ENCODE measurements around the gene NTN5. TPM values are rescaled to one million over a fixed set of nuclear protein-coding genes. Genes with fewer than 3 reads are reported as not detected.
"Not testable (repeated sequence)": the region's sequence is repeated elsewhere in the genome, so short reads cannot be mapped to it uniquely, and the experiment has no call there.

Gene NTN5
- total and polyA plus RNA-seq, 9 of the 15 experiments (the other 6 are each of a cell fraction or from before 2014, with no cell fraction given) = not detected

DNA sequence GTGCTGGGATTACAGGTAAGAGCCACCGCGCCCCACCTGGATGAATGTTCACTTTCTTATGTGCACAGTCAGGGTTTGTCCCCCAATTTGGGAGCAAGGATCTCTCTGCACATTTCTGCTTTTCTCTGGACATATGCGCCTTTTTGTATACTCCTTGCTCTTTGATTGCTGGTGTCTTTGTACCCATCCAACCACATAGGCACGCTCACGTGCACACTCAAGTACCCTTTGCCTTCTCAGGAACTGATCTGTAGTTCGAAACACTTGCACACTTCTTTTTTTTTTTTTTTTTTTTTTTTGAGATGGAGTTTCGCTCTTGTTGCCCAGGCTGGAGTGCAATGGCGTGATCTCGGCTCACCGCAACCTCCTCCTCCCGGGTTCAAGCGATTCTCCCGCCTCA lies 45.3 kb upstream of the NTN5 start:
- POLR2A ChIA-PET = interaction anchor here (1.1 kb wide), 1 partner anchor 57 kb away, joined by 3 read pairs; no protein-coding TSS in a partner anchor
- peaks cover 19 to 69% of the 10 kb centered on the region in 2 experiments for H3K4me1 ChIP-seq (replicated peaks in 1 of 2; ENCODE audit: control insufficient read depth in 2 of 2, insufficient read depth in 2 of 2, low read length in 2 of 2)
- intact Hi-C loops (cut with micrococcal nuclease); H3K27ac ChIP-seq (ENCODE audit: extremely low read depth, low read depth, low read length); H2AFZ ChIP-seq (ENCODE audit: low read depth, low read length); DNase-seq (ENCODE audit: extremely low read depth in 1 of 4, low spot score in 3 of 4); H3K9ac ChIP-seq (ENCODE audit: insufficient read depth in 1 of 2, low read depth in 2 of 2, low read length in 2 of 2); H3K79me2 ChIP-seq (ENCODE audit: control insufficient read depth, insufficient read depth, low read length); ATAC-seq; H3K36me3 ChIP-seq (ENCODE audit: control insufficient read depth, insufficient read depth, low read length); FAIRE-seq; in situ Hi-C loops (cut with MboI); CTCF ChIA-PET (ENCODE audit: low intra/inter-chr PET ratio); H3K9me1 ChIP-seq (ENCODE audit: control insufficient read depth, insufficient read depth, low read length); BruUV-seq (replicated peaks); H4K20me1 ChIP-seq (replicated peaks; ENCODE audit: control insufficient read depth, insufficient read depth, low read length); H3K9me3 ChIP-seq (replicated peaks; ENCODE audit: control insufficient read depth, insufficient read depth, low read depth, low read length); H3K4me2 ChIP-seq (ENCODE audit: insufficient read depth, low read length); H3K4me3 ChIP-seq; H3K27me3 ChIP-seq (ENCODE audit: control insufficient read depth in 2 of 2, insufficient read depth in 2 of 2, low read length in 2 of 2): not testable (repeated sequence)
- 85% methylated on average over 7 of the region's 13 CpGs for WGBS (ENCODE audit: insufficient coverage, low coverage, missing lambda C conversion rate)

GRCh38 chr19:48716562-48717291 lies 43.9 kb upstream of the NTN5 start:
- Histone ChIP-seq H3K9me1 (ENCODE audit: control insufficient read depth, insufficient read depth, low read length) (no peaks in the 10 kb centered on the region), H3K9me3 (replicated peaks; ENCODE audit: control insufficient read depth, insufficient read depth, low read depth, low read length) (no peaks in the 10 kb centered on the region), H3K79me2 (ENCODE audit: control insufficient read depth, insufficient read depth, low read length) (peaks cover 7% of the 10 kb centered on the region; the same call in 1 of the 3 replicates), H2AFZ (ENCODE audit: low read depth, low read length) (no peak overlapping the region), H3K4me3 (no peak overlapping the region), H3K4me2 (ENCODE audit: insufficient read depth, low read length) (no peak overlapping the region), H3K4me1 (replicated peaks in 1 of 2; ENCODE audit: control insufficient read depth in 2 of 2, insufficient read depth in 2 of 2, low read length in 2 of 2) (peaks cover 21 to 68% of the 10 kb centered on the region in 2 experiments), H3K9ac (ENCODE audit: insufficient read depth in 1 of 2, low read depth in 2 of 2, low read length in 2 of 2) (peak overlapping the region in 1 of 2 experiments; percentile 52; a peak in 2 of 4 replicates), H4K20me1 (replicated peaks; ENCODE audit: control insufficient read depth, insufficient read depth, low read length) (no peaks in the 10 kb centered on the region), H3K27me3 (ENCODE audit: control insufficient read depth in 2 of 2, insufficient read depth in 2 of 2, low read length in 2 of 2) (no peaks in the 10 kb centered on the region), H3K36me3 (ENCODE audit: control insufficient read depth, insufficient read depth, low read length) (no peaks in the 10 kb centered on the region), H3K27ac (ENCODE audit: extremely low read depth, low read depth, low read length) (no peak overlapping the region)
- intact Hi-C loops (cut with micrococcal nuclease) (no loop called here), in situ Hi-C loops (cut with MboI) (no loop called here)
- DNase-seq (ENCODE audit: extremely low read depth in 1 of 4, low spot score in 3 of 4) (no peak), ATAC-seq (no peak), FAIRE-seq (no peak)
- POLR2A ChIA-PET = interaction anchor here (1.0 to 1.3 kb wide), 2 partner anchors 9 to 19 kb away, joined by 3 to 6 read pairs; no protein-coding TSS in a partner anchor
- no TSS peak for BruUV-seq (replicated peaks)
- TF ChIP-seq KAT8 (IDR thresholded peaks at IDR 0.05; ENCODE audit: low read depth) (no peak), ZNF263 (CRISPR knock-in tag; IDR thresholded peaks at IDR 0.05; ENCODE audit: borderline replicate concordance) (peak; percentile 78)
- CTCF ChIA-PET (ENCODE audit: low intra/inter-chr PET ratio) = no interaction called here
- 67% methylated on average over 9 of the region's 24 CpGs for WGBS (ENCODE audit: insufficient coverage, low coverage, missing lambda C conversion rate)
